GM19438 (cell line): ENCODE data around the gene SPOCK1.
A peak's percentile ranks its signal among the peaks of the same experiment; 100 is the strongest.
"Not testable (repeated sequence)": the region's sequence is repeated elsewhere in the genome, so short reads cannot be mapped to it uniquely, and the experiment has no call there.

ENCODE experiments used
- ATAC-seq: cut with Tn5 transposase; IDR thresholded peaks from one replicate; pipeline ENCODE4 v1.9.1; 2021; ENCODE audit warnings: low read depth; ENCODE audit not compliant: unreplicated experiment

Gene SPOCK1

DNA sequence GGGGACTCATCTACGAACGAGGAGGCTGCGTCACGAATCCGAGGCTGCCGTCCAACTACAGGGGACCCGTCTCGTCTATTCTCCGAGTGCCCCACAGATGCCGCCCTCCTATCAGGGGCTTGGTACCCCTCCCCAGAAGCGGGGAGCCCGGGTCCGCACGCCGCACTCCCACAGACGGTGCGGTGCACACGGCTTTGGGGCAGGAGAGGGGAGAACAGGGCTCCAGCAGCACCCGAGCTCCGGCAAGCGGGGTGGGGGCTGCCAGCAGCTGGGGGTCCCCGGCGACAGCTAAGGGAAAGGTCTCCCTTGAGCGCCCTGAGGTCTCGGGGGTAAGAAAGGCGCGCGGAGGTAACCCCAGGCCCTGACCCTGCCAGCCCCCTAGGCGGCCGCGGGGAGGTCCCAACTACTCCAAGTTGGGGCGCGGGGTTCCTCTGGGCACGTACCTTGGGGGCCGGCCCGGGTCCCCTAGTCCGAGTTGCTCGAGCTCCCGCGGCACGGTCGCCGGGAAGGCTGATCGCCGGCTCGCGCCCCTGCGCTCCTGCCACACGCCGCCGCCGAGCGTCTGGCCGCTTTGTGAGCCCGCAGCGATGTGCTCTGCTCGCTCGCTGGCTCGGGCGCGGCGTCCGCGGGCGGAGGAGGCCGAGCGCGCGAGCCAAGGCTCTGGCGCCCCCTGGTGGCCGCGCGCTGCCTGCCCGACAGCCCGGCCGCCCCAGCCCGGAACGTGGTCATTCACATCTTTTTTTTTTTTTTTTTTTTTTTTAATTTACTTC is at the start of gene SPOCK1:
Gene SPOCK1, minus strand, starts transcription at position 591 of the 770 bp plus-strand sequence.
- ATAC-seq = peak; percentile 92

DNA sequence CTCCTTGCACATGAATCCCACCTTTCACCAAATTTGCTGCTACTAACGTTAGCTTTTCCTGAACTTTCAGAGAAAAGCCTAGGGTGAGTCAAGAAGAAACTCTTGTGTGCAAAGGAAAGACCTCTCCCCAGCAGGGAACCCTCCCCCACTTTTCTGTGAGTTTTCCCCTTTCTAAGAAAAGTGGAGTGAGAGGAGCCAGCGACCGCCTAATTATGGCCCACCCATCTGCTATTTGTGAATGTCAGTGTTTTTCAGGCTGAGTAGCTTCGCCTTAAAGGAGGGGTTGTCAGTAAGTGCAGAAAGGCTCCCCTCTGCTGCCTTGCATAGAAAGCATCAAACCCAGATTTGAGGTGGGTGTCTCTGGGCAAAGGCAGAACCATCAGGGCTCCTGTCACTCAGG is 46.8 kb upstream of the SPOCK1 start:
- no peak for ATAC-seq

DNA sequence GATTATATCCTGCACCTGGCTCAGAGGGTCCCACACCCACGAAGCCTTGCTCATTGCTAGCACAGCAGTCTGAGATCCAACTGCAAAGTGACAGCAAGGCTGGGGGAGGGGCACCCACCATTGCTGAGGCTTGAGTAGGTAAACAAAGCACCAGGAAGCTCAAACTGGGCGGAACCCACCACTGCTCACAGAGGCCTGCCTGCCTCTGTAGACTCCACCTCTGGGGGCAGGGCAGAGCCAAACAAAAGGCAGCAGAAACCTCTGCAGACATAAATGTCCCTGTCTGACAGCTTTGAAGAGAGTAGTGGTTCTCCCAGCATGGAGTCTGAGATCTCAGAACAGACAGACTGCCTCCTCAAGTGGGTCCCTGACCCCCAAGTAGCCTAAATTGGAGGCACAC is 36.3 kb upstream of the SPOCK1 start:
- not testable (repeated sequence) for ATAC-seq

DNA sequence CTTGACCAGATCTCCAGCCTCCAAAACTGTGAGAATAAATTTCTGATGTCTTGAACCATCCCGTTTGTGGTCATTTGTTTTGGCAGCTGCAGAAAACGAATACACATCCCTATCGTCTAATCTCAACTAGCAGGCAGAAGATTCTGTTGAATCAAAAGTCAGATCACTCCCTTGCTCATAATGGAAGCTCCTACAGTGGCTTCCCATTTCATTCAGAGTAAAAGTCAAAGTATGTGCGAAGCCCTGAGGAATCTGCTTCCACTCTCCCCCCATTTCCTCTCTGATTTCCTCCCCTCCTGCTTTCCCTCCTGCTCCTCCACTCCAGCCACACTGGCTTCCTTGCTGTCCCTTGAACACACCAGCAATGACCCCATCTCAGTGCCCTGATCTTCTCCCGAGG is 34.8 kb upstream of the SPOCK1 start:
- no peak for ATAC-seq

DNA sequence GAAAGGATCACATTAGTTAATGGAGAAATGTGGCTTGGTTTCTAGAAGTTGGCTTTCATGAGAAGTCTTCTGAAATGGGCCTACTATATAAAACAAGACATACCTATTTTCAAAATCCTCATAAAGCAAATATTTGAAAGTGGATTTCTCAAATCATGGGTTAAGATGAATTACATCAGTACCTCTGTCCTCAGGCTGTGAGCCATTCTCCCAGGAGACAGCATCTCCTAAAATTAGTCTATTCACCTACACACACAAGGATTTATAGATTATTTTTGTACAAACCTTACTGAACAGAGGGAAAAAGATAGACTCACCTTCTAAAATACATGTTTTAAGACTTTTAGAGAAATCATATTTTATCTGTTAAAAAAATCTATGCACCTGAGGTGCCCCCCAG is 32.1 kb upstream of the SPOCK1 start:
- no peak for ATAC-seq

DNA sequence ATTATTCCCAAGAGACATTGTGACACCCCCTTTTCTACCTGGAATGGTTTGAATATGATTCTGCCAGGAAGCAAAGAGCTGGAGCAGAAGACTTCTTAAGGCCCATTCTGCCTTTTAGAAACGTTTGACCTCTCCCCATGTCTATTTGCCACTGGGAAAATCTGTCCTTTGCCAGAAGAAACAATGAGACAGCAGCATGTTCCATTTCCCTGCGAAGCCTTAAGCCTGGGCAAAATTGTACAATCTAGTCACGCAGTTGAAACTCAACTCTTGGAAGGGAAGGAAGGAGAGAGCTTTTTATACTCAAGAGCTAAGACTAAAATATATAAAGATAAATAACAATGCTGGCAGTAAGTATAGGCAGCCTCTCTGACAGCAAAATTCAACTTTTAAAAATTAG is 22.1 kb upstream of the SPOCK1 start:
- no peak for ATAC-seq

DNA sequence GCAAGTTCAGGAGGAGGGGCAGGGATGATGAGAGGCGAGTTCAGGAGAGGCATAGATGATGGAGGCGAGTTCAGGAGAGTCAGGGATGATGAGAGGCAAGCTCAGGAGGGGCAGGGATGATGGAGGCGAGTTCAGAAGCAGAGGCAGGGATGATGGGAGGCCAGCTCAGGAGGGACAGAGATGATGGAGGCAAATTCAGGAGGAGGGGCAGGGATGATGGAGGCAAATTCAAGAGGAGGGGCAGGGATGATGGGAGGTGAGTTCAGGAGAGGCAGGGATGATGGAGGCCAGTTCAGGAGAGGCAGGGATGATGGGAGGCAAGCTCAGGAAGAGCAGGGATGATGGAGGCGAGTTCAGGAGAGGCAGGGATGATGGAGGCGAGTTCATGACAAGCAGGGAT is 17.8 kb upstream of the SPOCK1 start:
- no peak for ATAC-seq

DNA sequence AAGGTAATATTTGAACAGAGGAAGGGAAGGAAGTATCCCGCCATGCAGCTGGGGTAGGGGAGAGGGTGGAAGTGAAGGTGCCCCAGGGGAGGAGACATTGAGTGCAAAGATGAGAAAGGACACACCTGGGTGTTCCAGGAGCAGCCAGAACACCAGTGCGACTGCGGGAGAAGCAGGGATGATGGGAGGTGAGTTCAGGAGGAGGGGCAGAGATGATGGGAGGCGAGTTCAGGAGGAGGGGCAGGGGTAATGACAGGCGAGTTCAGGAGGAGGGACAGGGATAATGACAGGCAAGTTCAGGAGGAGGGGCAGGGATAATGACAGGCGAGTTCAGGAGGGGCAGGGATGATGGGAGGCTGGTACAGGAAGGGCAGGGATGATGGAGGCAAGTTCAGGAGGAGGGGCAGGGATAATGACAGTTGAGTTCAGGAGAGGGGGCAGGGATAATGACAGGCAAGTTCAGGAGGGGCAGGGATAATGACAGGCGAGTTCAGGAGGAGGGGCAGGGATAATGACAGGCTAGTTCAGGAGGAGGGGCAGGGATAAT is 17.2 kb upstream of the SPOCK1 start:
- no peak for ATAC-seq

DNA sequence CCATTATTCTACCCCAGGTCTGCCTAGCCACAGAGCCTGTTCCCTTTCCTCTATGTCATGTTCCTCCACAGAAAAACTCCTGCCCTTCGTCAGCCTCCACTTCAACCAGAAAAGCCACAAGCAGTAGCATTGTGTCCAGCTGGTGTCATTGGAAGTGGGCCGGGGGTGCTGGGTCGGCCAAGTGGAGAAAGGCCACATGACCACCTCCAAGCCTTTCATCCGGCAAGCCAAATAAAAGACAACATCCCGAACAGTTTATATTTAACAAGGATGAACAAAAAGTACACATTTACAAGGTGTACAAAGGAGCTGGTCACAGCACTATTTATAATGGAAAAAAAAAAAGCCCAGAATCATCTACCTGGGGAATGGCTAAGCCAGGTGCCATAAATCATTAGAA is 16.1 kb upstream of the SPOCK1 start:
- ATAC-seq = no peak

DNA sequence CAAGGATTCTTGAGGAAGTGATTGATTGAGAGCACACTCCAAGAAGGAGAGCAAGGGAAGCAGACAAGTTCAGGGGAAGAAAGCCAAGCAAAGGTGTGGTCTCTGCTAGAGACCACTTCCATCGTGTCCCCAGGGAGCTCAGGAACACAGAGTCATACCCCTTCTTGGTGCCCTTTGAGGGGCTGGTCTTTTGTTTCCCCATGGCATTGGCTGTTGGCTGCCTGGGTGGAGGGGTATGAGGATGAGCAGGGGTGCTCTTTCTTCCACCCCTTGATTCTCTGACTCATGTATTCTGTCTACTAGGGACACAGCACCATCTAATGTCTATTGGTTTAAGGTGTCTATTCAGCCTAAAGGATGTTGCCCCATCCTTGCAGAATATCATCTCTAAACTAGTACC is 11.5 kb upstream of the SPOCK1 start:
- no peak for ATAC-seq

DNA sequence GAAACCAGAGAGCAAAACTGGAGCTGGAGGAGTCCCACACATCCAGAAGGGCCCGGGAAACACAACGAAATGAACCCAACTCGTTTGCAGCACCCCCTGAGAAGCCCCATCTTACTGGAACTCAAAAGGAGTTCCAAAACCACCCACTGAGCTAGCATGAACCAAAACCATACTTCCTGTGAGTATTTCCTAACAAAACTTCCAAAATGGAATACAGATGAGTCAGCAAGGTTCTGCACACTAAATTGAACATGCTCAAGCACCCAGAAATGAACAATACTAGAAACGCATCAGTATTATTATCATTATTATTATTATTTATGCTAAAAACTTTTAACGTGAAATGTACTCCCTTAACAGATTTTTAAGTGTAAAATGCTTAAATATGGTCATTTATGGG is 8.0 kb upstream of the SPOCK1 start:
- ATAC-seq = no peak

DNA sequence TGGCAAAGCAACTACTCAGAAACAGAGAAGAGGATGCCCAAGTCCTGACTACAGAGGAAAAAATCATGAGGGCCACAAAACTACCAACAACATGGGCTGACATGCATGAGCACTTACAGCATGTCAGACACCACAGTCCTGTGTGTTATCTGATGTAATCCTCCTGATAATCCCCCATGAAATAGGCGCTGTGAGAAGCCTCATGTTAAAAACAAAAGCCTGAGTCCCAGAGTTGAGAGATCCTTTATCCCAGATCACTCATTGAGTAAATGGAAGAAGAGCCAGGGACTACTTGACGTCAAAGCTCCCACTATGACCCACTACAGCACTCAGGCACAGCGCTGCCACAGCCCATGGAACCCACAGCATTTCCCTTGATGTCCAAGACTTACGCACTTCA is 7.2 kb upstream of the SPOCK1 start:
- ATAC-seq = no peak

DNA sequence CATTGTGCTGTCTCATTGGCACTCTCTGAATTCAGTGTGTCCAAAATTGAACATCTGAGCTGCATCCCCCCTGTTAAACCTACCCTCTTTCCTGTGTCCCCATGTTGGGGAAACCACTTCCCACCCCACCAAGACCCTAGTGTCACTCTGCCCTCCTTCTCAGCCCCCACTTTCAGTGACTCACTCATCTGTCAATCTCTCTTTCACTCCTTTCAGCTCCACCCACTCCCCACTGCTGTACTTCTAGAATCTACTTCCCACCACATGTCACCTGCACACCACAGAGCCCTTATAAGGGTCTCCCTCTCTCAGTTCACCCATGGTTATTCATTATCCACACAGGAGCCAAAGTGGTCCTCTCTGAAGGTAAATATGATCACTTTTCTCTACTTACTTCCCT is 5.8 kb upstream of the SPOCK1 start:
- no peak for ATAC-seq

DNA sequence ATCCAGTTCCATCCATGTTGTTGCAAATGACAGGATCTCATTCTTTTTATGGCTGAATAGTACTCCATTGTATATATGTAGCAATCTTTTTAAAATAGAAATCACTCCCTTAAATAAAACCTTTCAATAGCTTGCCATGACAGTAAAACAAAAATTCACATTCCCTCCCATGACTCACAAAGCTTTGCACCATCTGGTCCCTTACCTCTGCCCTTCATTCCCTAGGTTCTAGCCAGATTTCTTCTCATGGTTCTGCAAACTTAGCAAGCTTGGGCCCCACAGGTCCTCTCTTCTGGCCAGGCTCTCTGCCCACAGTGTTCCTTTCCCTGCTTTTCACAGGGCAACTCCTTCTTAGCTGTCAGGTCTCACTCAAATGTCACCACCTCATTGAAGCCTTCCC is 4.3 kb upstream of the SPOCK1 start:
- no peak for ATAC-seq

DNA sequence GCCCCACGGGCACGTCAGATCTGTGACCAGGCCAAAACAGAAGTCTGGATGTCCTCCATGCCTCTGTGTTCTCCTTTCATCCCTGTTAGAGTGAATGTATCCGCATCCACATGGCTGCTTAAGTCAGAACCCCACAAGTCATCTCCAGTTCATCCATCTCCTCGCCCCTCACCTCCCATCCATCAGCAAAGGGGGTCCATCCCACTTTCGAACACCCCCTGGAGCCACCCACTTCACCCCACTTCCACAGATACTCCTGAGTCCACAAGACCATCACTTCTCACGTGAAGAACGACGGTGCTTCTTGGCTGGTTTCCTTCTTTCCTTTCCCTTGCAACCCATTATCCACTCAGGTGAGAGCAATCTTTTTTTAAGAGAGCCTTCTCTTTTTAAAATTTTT is 3.5 kb upstream of the SPOCK1 start:
- no peak for ATAC-seq

DNA sequence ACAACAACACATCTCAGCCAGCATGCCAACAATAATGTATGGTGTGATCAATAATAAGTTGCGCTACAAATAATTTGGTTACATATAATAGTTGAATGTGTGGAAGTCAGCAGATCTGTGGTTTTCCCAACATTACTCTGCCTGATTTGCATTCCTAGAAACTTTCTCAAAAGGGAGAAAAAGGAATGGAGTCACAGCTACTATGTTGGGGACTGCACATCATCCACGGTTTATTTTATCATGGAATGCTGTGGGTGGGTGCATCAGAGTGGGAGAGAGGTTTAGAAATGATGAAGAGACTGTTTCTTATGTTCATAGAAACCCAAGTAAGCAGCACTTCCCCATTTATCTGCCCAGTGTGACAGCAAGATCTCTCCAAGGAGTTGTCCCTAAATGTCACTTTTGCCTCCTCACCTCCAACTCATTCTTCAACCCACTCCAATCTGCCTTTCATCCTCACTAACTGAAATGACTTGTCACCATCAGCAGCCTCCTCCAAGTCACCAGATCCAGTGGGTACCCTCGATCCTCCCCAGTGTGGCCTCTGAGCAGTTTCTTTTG is 2.8 kb upstream of the SPOCK1 start:
- ATAC-seq = no peak

DNA sequence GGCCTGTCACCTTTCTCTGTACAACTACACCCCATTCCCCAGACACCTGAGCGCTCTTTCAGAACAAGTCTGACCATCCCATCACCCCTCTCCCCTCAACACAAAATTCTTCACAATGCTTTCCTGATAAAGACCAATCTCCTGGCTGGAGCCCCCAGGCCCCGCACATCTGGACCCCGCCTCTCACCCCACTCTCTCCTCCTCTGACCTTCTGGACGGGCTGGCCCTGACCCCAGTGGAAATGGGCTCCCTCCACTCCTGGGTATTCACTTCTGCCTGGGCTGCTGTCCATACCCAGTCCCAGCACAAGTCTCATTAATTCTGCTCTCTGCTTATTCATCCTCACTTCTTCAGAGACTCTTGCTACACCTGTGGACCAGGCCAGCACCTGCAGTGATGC is 2.1 kb upstream of the SPOCK1 start:
- no peak for ATAC-seq

DNA sequence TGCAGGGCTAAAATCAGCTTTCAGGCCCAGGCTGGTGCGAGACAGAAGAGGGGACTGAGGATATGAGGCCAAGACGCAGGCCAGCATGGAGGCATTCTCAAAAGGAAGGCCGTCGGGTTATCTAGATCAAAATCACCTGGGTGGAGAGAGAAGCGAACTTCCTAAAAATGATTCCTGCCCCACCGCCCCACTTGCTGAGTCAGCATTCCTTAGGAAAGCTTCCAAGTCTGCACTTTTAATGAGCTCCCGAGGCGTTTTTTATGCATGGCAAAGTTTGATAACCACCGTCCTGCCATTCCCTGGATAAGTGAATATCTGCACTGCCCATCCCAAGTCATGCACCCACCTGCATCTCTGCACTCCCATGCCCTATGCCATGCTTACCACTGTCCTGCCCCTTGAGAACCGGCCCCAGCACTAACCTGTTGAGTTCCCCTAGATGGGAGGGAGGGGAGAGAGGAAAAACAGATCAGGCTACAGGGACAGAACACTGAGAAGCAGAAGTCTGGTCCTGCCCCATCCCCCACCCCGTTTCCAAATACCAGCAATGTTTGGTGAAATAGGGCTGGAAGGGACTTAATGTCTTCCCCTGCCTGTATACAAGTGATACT is 1.6 kb upstream of the SPOCK1 start:
- ATAC-seq = no peak

DNA sequence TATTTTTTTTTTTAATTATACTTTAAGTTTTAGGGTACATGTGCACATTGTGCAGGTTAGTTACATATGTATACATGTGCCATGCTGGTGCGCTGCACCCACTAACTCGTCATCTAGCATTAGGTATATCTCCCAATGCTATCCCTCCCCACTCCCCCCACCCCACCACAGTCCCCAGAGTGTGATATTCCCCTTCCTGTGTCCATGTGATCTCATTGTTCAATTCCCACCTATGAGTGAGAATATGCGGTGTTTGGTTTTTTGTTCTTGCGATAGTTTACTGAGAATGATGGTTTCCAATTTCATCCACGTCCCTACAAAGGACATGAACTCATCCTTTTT is 351 bp upstream of the SPOCK1 start:
- ATAC-seq = not testable (repeated sequence)

DNA sequence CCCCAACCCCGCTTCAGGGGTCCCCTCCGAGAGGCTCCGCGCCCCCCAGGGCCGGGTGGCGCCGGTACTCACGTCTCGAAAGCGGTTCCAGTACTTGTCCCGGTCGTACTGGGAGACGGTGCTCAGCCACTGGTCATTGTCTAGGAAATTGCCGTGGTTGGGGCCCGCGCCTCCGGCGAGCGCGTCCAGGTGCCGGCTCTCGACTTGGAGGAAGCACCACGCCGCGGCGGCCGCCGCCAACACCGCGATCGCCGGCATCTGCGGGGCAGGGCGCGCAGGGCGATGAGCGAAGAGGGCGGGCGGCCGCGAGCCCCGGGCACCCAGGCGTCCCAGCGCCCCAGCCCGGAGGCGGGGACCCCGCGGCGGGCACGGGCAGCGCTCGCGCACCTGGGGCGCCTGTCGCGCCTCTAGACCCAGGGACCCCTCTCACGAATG is 808 bp downstream of the SPOCK1 start:
- ATAC-seq = no peak

DNA sequence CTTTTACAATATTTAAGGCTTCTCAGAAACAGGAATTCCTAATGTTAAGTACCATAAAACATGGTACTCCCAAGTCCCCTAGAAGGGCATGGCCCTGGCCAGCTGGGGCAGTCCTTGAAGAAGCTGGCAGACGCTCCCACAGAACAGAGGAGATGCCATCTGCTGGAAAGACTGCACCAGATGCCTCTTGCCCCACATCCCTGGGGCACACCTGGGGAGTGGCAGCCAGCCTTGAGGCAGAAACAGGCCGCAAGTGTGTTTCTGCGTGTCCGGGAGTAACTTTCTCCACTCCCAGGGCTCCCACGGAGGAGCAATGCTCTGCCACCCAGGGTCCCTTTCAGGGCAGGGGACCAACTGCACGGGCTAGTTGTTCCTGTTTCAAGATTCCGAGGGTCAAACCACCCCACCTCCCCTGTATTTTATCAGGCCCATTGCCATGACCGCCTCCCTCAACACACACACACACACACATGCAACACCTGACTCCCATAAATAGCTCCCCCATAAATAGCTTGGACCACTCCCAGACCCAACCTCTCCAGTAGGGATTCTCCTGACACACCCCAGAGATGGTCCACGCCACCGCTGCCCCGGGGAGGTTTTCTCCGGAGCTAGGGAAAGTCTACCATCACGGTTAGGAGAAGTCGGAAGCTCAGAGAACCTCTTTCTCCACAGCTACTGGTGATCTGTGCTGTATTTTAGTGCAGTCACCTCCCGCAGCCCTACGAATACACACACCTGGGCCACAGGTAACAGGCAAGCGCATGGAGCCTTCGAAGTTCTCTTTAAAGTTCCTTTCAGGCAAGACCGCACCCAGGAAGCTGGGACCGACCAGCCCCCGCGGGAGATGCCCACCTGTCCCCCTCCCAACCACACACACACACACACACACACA is 1.5 kb downstream of the SPOCK1 start:
- ATAC-seq = no peak
